Ovary (tissue), 3 donors: ENCODE results near the gene NTRK1.

ENCODE experiments used
- CTCF ChIP-seq, 3 donors: fragments of 450-650 bp in 2 of 3; fragments of 200-600 bp in 1 of 3; IDR thresholded peaks; one replicate each; pipeline versions ENCODE4 v1.5.1 to v1.8.0; 2016 to 2022; ENCODE audit warnings: antibody characterized with exemption in 3 of 3, mild to moderate bottlenecking in 1 of 3
- EP300 ChIP-seq: sonication (generic); formaldehyde crosslinking; IDR thresholded peaks from one replicate; pipeline ENCODE4 v1.6.1; 2017; ENCODE audit warnings: antibody characterized with exemption
- POLR2A ChIP-seq: fragments of 450-650 bp; IDR thresholded peaks from one replicate; pipeline ENCODE4 v1.6.1; 2017; ENCODE audit warnings: antibody characterized with exemption, mild to moderate bottlenecking, moderate library complexity
- donor health status: DM: no; HTN: no; CAD: no.

- TF ChIP-seq CTCF (IDR thresholded peaks at IDR 0.05) (no peak), EP300 (no peak), POLR2A (no peak)
These were observed 26.3 kb upstream of the NTRK1 start for GRCh38 chr1:156834322-156834721.
